Stimulated activated CD4-positive, alpha-beta T cell treated with anti-CD3 and anti-CD28 coated beads, Interleukin-15, amount 100 ng/mL, for 1 hour (primary cell): ENCODE data around the gene FBXO15.

Source experiments
- DNase-seq, 2 donors: peaks; one replicate each; pipeline ENCODE4 v3.0.0-alpha.2; 2020; ENCODE audit warnings: low read depth in 1 of 2, low spot score in 1 of 2

The FBXO15 gene

DNA sequence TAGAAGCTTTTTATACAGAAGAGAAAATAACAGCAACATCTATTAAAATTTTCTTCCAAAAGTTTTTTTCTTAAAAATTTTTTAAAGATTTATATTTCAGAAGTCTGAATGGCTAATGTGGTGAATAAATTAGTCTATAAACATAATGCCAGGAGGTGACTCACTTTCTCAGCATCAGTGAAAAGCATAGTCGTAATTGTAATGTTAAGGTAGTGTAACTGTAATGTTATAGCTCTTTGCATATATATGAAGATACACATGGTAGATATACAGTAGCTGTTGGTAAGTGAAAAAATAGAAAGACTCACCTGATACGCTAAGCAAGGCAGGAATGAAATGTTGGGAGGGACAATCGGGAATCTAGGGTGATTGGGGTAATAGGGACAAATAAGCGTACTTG lies 6.2 kb upstream of the FBXO15 start:
- DNase-seq: no peak

- DNase-seq: no peak
These were observed 5.7 kb upstream of the FBXO15 start for GRCh38 chr18:74153377-74153776.

- DNase-seq: no peak
These were observed 5.2 kb upstream of the FBXO15 start for GRCh38 chr18:74152857-74153256.

DNA sequence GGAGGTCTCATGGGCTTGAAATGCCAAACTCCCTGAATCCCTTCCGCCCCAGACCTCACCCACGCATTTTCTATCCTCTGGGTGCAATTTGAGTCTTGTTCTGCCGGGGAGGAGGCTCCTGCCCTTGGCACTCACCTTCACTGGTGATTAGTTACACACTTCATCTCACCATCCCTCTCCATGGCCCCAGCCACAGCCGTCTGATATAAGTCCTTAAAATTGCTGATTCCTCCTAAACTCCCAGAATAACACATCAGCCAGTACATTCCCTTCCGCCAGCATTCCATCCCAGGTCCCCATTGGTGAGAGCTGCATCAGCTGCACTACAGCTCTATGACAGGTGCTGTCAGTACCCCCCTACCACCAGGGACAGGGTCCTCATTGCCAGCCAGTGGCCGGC lies 4.6 kb upstream of the FBXO15 start:
- no peak for DNase-seq

GRCh38 chr18:74149878-74150277 lies 2.2 kb upstream of the FBXO15 start:
- DNase-seq: no peak

GRCh38 chr18:74148543-74149070 lies 973 bp upstream of the FBXO15 start:
- DNase-seq: no peak

- DNase-seq: no peak
These were observed 199 bp downstream of the FBXO15 start for GRCh38 chr18:74147491-74147778.

GRCh38 chr18:74146756-74147155 lies 878 bp downstream of the FBXO15 start:
- no peak for DNase-seq

- no peak for DNase-seq
These were observed 5.4 kb downstream of the FBXO15 start for GRCh38 chr18:74142252-74142651.

GRCh38 chr18:74141667-74142066 lies 6.0 kb downstream of the FBXO15 start:
- no peak for DNase-seq

- no peak for DNase-seq
These were observed 7.1 kb downstream of the FBXO15 start for GRCh38 chr18:74140582-74140981.

- DNase-seq: no peak
These were observed 7.7 kb downstream of the FBXO15 start for GRCh38 chr18:74139888-74140287.

GRCh38 chr18:74139411-74139810 lies 8.2 kb downstream of the FBXO15 start:
- no peak for DNase-seq

GRCh38 chr18:74137920-74138538 lies 9.6 kb downstream of the FBXO15 start:
- no peak for DNase-seq

- DNase-seq: no peak
These were observed 15.4 kb downstream of the FBXO15 start for GRCh38 chr18:74132201-74132600.

DNA sequence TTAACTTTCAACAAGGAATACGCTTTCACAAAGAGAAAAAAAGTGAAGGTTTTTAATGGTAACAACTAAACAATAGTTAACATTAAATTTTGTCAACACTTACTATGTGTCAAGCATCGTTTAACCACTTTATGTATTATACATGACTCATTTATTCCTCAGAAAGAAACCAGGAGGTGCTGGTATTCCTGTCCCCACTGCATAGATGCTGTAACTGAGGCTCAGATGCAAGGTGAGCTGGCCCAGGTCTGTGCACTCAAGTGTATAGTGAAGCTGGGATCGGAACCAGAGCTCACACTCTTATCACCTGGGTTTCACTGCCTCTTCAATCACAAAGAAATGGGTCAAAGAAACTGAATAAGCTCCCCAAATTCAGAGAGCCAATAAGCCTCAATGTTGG lies 16.5 kb downstream of the FBXO15 start:
- DNase-seq: no peak

GRCh38 chr18:74128159-74128558 lies 19.5 kb downstream of the FBXO15 start:
- no peak for DNase-seq

GRCh38 chr18:74126684-74127655 lies 20.7 kb downstream of the FBXO15 start:
- DNase-seq: no peak

DNA sequence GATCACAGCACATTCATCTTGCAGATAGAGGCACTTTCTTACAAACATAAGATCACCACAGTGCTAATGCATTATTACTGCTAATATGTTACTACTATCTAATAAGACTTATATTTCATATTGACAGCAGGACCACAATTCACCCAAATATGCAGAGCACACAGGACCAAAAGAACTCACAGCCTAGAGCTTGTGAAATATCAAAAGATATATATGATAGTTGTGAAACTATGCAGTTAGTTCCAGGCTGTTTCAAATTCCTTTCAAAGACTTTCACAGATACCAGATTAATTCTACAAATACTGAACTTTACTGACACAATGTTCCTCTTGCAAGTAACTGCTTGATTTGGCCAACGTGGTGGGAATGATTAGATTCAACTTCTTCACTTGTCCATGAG lies 23.0 kb downstream of the FBXO15 start:
- no peak for DNase-seq

DNA sequence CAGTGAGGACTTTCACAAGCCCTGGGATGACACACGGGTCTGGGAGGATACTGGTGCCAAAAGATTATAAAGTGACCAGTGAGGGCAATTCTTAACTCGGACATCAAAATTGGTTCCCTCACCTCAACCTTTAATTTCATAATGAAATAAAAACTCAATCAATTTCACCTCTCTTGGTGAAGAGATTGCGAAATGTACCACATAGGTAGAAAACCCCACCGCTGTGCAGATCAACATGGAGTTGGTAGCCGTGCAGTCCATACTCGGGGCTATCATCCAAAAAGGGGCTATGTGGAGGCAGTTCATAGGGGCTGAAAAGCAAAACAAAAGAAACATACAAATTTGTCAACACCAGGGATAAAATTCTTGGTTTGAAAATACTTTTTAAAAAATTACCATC lies 24.4 kb downstream of the FBXO15 start:
- DNase-seq: no peak

- no peak for DNase-seq
These were observed 30.7 kb downstream of the FBXO15 start for GRCh38 chr18:74116633-74117554.
